HG03095 (cell line): ENCODE results near the gene SPIN3.
"Not testable (repeated sequence)": the region's sequence is repeated elsewhere in the genome, so short reads cannot be mapped to it uniquely, and the experiment has no call there.

ENCODE experiments used
- ATAC-seq: cut with Tn5 transposase; IDR thresholded peaks from one replicate; pipeline ENCODE4 v1.9.1; 2021; ENCODE audit warnings: moderate library complexity; ENCODE audit not compliant: unreplicated experiment

The SPIN3 gene

GRCh38 chrX:56995271-56995994 lies at the start of gene SPIN3:
Gene SPIN3 (minus strand): TSS chrX:56995541. CDS start chrX:56994947, 594 bp downstream.
- ATAC-seq = peak; percentile 92

- ATAC-seq = no peak
Measured at GRCh38 chrX:57044245-57044644, 48.9 kb upstream of the SPIN3 start.

DNA sequence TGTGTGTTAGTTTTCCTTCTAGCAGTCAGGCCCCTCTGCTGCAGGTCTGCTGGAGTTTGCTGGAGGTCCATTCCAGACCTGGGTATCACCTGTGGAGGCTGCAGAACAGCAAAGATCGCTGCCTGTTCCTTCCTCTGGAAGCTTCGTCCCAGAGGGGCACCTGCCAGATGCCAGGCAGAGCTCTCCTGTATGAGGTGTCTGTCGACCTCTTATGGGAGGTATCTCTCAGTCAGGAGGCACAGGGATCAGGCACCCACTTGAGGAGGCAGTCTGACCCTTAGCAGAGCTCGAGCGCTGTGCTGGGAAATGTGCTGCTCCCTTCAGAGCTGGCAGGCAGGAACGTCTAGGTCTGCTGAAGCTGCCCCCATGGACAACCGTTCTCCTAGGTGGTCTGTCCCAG lies 41.9 kb upstream of the SPIN3 start:
- ATAC-seq = not testable (repeated sequence)

DNA sequence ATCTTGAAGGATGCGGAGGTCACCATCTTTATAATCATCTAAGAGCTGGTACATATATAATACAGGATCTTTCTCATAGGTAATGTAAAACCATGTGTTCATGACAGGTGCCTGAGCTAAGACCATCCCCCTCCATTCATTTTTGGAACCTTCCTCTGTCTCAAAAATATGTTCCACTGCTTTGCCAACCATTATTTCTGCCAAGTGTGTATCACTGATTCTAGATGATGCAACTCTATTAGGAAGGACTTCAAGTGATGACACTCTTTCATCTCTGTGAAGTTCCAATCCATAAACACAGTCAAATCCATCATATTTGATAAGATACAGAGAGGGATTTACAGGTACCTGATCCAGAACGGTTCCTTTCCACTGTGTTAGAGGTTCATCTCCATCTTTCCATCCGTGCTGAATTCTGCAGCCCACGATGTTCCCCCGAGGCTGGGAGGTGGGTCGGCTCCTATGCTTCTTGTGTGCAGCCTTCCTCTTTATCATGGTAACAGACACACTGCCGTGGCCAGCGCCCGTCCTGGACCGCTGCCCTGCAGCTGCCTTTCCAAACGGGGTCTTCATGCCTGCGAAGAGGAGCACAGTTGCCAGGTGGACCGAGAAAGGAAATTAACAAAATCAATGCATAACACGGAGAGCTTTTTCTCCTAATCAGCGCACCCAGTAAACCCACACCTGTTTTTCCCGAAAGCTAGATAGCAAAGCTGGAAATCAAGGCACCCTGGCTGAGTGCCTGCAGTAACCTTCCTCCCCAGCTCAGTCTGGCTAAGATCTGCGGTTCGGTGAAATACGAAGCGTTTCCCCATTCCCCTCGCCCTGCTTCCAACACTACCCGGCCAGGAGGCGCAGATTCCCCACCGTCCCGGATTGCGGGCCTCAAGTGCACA lies 718 bp downstream of the SPIN3 start:
- peak; percentile 12 for ATAC-seq

DNA sequence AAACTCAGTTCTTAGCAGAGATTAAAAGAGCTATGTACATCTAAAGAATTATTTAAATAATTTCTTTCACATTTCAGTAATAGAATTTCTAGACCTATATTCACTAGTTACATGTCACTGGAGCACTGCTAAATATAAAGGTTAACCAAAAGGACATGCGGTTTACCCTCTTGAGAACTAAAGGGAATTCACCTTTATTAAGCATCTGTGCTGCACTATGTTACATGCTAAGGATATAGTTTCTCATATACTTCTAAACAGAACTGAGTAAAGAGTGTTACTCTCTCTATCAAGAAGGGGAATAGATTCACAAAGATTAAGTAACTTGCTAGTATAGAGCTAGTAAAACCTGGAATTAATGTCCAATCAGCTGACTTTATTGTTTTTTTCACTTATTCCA lies 7.6 kb downstream of the SPIN3 start:
- ATAC-seq = peak; percentile 47

- no peak for ATAC-seq
Measured at GRCh38 chrX:56986138-56986537, 9.2 kb downstream of the SPIN3 start.

- ATAC-seq = peak; percentile 93
Measured at GRCh38 chrX:56978172-56978571, 17.2 kb downstream of the SPIN3 start.

DNA sequence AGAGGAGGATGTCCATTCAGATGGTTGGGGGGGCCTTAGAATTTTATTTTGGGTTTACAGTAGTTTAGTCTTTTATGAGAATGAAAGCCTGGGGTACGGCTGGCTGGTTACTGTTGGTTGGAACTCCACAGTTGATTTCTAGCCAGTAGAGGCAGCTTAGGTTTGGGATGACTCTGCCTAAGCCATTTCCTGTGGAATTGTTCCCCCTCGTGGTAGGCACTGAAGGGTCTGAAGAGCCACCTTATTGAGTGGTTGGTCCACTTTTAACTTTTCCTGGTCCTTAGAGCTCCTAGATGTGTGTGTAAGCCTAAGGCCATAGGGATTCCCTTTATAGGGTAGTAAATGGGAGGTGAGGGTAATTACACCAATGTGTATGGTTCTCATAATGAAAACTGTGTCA lies 19.7 kb downstream of the SPIN3 start:
- ATAC-seq = no peak

DNA sequence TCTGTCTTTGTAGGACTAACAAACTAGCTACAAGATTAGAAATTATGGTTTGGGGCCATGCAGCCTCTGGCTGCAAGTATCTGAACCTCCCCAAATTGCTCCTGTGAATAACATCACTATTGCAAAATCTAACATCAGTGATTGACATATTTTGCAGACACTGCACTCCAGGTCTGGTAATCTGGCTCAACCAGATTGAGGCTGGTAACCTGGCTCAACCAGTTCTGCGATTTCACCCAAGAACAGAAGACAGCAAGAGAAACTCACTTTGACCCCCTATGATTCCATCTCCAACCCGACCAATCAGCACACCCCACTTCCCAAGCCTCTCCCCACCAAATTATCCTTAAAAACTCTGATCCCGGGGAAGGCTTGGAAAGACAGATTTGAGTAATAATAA lies 20.9 kb downstream of the SPIN3 start:
- ATAC-seq = no peak

DNA sequence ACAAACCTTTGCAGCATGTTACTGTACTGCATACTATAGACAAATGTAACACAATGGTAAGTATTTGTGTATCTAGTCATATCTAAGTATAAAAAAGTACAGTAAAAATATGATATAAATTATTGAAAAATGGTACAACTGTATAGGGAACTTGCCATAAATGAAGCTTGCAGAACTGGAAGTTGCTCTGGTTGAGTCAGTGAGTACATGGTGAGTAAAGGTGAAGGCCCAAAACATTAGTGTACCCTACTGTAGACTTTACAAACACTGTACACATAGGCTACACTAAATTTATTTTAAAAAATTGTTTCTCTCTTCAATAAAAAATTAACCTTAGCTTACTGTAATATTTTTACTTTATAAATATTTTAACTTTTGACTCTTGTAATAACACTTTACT lies 25.8 kb downstream of the SPIN3 start:
- ATAC-seq = no peak

- ATAC-seq = no peak
Measured at GRCh38 chrX:56968980-56969379, 26.4 kb downstream of the SPIN3 start.

DNA sequence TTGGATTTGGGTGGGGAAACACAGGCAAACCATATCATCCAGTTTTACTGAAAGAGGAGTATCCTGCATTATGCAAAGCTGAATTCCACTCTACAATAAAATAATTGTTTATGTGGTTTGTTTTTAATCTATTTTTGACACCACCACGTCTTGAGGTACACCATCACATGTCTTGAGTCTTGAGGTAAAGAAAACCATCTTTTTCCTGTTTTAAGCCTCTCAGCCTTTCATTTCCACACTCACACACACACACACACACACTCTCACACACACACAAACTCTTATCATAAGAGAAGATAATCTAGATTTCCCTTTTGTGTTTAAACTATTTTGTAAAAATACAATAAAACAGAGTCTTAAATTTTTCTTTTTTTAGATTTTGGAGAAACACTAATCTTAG lies 32.0 kb downstream of the SPIN3 start:
- ATAC-seq = no peak

GRCh38 chrX:56947699-56948098 lies 47.6 kb downstream of the SPIN3 start:
- ATAC-seq = no peak

DNA sequence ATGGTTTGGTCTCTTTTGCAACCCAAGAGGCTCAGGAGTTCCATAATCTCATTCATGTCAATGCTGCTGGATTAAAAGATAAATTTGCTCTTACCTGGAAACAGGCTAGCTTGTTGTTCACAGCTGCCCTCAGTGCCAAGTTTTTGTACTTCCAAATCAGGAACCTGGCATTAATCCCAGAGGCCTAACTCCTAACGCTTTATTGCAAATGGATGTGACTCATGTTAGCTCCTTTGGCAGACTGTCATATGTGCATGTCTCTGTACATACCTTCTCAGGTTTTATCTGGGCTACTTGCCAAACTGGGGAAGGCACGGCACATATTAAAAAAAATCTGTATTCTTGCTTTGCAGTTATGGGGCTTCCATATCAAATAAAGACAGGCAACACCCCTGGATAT lies 49.1 kb downstream of the SPIN3 start:
- ATAC-seq = not testable (repeated sequence)

DNA sequence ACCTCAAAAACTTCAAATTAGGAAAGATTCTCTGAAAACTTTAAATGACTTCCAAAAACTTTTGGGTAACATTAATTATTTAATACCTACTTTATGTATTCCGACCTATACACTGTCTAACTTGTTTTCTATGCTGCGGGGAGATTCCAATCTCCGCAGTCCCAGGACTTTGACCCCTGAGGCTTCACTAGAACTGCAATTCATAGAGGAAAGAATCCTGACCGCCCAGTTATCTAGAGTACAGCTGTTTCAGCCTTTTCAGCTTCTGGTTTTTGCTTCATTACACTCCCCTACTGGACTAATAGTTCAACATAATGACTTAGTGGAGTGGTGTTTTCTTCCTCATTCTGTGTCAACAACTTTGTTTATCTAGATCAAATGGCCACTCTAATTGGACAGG lies 50.1 kb downstream of the SPIN3 start:
- not testable (repeated sequence) for ATAC-seq

DNA sequence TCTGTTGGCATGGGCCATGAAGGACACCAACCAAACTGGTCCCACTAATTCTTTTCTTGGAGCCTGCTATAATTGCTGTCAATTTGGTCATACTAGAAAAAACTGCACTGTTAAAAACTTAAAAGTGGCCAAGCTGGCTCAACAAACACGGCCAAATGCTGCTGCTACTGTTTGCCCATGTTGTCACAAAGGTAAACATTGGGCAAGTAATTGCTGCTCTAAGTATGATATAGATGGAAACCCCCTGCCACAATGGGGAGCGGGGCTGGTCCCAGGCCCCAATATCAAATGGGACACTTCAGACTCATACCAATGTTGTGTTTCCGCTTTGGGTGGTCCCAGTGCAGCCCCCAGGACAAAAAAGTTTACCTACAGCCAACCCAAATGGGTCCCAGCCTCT lies 52.1 kb downstream of the SPIN3 start:
- no peak for ATAC-seq
